ENCODE results near the gene HIC2.
"Not testable (repeated sequence)": the region's sequence is repeated elsewhere in the genome, so short reads cannot be mapped to it uniquely, and the experiment has no call there.

DNA sequence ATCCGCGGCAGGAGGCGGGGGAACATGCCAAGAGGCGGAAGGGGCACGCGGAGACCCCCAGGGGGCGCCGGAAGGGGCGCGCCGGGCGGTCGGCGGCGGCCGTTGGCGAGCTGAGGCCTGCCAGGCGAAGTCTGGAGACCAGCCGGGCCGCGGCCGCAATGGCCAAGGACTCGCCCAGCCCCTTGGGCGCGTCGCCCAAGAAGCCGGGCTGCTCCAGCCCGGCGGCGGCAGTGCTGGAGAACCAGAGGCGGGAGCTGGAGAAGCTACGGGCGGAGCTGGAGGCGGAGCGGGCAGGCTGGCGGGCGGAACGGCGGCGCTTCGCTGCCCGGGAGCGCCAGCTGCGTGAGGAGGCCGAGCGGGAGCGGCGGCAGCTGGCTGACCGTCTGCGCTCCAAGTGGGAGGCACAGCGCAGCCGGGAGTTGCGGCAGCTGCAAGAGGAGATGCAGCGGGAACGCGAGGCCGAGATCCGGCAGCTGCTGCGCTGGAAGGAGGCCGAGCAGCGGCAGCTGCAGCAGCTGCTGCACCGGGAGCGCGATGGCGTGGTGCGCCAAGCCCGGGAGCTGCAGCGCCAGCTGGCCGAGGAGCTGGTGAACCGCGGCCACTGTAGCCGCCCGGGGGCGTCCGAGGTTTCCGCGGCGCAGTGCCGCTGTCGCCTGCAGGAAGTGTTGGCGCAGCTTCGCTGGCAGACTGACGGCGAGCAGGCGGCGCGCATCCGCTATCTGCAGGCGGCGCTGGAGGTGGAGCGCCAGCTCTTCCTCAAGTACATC lies 33.3 kb upstream of the HIC2 start, which contains the start of gene RIMBP3B:
- not testable (repeated sequence) for TF ChIP-seq REST (IDR thresholded peaks at IDR 0.05; ENCODE audit: low read depth); MAX (IDR thresholded peaks at IDR 0.05); RAD21 (IDR thresholded peaks at IDR 0.05; ENCODE audit: low read depth); EZH2 (IDR thresholded peaks at IDR 0.05); POLR2A (IDR thresholded peaks at IDR 0.05; ENCODE audit: borderline replicate concordance, extremely low read depth, insufficient read depth, insufficient read length)
- TF ChIP-seq, protein P1, sequence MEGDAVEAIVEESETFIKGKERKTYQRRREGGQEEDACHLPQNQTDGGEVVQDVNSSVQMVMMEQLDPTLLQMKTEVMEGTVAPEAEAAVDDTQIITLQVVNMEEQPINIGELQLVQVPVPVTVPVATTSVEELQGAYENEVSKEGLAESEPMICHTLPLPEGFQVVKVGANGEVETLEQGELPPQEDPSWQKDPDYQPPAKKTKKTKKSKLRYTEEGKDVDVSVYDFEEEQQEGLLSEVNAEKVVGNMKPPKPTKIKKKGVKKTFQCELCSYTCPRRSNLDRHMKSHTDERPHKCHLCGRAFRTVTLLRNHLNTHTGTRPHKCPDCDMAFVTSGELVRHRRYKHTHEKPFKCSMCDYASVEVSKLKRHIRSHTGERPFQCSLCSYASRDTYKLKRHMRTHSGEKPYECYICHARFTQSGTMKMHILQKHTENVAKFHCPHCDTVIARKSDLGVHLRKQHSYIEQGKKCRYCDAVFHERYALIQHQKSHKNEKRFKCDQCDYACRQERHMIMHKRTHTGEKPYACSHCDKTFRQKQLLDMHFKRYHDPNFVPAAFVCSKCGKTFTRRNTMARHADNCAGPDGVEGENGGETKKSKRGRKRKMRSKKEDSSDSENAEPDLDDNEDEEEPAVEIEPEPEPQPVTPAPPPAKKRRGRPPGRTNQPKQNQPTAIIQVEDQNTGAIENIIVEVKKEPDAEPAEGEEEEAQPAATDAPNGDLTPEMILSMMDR (IDR thresholded peaks at IDR 0.05 in 2 of 3, conservative IDR thresholded peaks at IDR 0.05 in 1 of 3; ENCODE audit: borderline replicate concordance in 1 of 3, insufficient read depth in 1 of 3, low read depth in 2 of 3, low read length in 2 of 3) = not testable (repeated sequence)

Data from HCT116 (cell line).